Measurements from ENCODE around the gene PVALEF. TPM values are rescaled to one million over a fixed set of nuclear protein-coding genes. Genes with fewer than 3 reads are reported as not detected.
A peak's percentile ranks its signal among the peaks of the same experiment; 100 is the strongest.

Gene PVALEF
- total RNA-seq, 2 experiments from 2014 or later = not detected

GRCh38 chr17:81157848-81158687, 7.2 kb upstream of the PVALEF start:
- Mint-ChIP-seq H3K4me1 (no peaks in the 10 kb centered on the region), H3K27me3 (peaks cover 2% of the 10 kb centered on the region), H3K4me3 (no peak overlapping the region), H3K27ac (no peak overlapping the region), H3K9me3 (no peaks in the 10 kb centered on the region), H3K36me3 (no peaks in the 10 kb centered on the region)
- ATAC-seq (ENCODE audit: low read depth) = no peak
- DNase-seq = no peak
- POLR2A ChIA-PET = interaction anchor here (0.5 to 1.0 kb wide), 2 partner anchors 17 to 65 kb away, joined by 3 read pairs; partner anchors contain the start of gene CEP131

- H3K4me1 Mint-ChIP-seq = no peaks in the 10 kb centered on the region
- H3K27me3 Mint-ChIP-seq = peaks cover 2% of the 10 kb centered on the region
- H3K4me3 Mint-ChIP-seq = no peak overlapping the region
- no peaks in the 10 kb centered on the region for H3K9me3 Mint-ChIP-seq
- DNase-seq = no peak
- POLR2A ChIA-PET = interaction anchor here (0.5 to 1.0 kb wide), 2 partner anchors 16 to 64 kb away, joined by 3 read pairs; partner anchors contain the start of gene CEP131
- ATAC-seq (ENCODE audit: low read depth) = no peak
- no peak overlapping the region for H3K27ac Mint-ChIP-seq
- no peaks in the 10 kb centered on the region for H3K36me3 Mint-ChIP-seq
Observed at GRCh38 chr17:81158688-81159590, 6.4 kb upstream of the PVALEF start.

- H3K9me3 Mint-ChIP-seq = no peaks in the 10 kb centered on the region
- H3K27me3 Mint-ChIP-seq = peaks cover 5% of the 10 kb centered on the region
- ATAC-seq (ENCODE audit: low read depth) (peak; percentile 19), DNase-seq (peak; percentile 36)
- no peaks in the 10 kb centered on the region for H3K4me1 Mint-ChIP-seq
- H3K36me3 Mint-ChIP-seq = no peaks in the 10 kb centered on the region
- H3K4me3 Mint-ChIP-seq = no peak overlapping the region
- no peak overlapping the region for H3K27ac Mint-ChIP-seq
- POLR2A ChIA-PET = no interaction called here
Observed at GRCh38 chr17:81159611-81160265, 5.6 kb upstream of the PVALEF start.

DNA sequence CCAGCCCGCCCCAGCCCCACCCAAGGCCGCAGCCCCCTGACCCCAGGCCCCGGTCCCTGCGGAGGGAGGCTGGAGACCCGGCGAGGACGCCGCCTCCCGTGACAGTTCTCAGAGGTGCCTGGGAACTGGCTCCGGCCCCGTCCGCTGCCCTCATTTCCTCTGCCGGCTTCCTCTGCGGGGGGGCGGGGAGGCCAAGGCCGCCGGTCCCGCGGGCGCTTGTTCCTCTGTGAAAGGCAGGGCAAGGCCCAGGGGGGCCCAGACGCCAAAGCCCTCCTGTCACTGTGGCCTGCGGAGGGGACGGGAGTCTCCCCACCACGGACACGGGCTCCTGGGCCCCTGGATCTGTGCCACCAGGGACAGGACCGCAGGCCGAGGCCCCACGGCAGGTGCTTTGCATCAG, 5.0 kb upstream of the PVALEF start:
- Mint-ChIP-seq H3K9me3 (no peaks in the 10 kb centered on the region), H3K4me3 (peak overlapping the region; percentile 40), H3K27ac (peak overlapping the region; percentile 58), H3K36me3 (no peaks in the 10 kb centered on the region), H3K27me3 (peaks cover 5% of the 10 kb centered on the region), H3K4me1 (no peaks in the 10 kb centered on the region)
- peak; percentile 70 for ATAC-seq (ENCODE audit: low read depth)
- peak; percentile 67 for DNase-seq
- POLR2A ChIA-PET = no interaction called here

DNA sequence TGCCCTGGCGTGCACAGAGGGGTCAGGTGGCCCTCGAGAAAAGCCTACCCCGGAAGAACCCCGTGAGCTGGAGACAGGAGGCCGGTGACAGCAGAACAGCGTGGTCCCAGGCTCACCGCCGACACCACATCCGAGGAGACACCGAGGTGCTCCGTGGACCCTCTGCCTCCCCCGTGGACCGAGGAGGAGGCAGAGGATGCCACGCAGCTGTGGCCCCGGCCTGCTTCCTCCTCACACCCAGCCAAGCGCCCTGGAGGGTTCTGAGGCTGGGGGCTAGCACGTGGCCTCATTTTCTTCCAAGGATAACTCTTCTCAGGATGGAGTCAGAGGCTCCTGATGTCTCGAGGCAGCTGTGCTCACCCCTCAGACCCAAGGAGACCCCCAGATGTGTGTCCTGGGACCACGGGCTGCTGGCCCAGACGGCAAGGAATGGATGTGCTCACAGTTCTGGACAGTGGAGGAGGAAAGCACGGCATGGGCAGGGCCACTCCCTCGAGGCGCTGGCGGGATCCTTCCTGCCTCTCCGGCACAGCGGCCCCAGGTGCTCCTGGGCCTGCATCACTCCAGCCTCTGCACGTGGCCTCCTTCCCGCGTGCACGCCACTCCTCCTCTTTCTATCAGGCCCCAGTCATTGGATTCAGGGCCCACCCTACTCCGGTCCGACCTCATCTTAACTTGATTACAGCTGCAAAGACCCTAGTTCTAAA, 4.4 kb upstream of the PVALEF start:
- POLR2A ChIA-PET = no interaction called here
- Mint-ChIP-seq H3K27me3 (peaks cover 5% of the 10 kb centered on the region), H3K4me1 (no peaks in the 10 kb centered on the region), H3K4me3 (no peak overlapping the region), H3K27ac (no peak overlapping the region), H3K36me3 (no peaks in the 10 kb centered on the region), H3K9me3 (no peaks in the 10 kb centered on the region)
- ATAC-seq (ENCODE audit: low read depth) = no peak
- peak; percentile 32 for DNase-seq

DNA sequence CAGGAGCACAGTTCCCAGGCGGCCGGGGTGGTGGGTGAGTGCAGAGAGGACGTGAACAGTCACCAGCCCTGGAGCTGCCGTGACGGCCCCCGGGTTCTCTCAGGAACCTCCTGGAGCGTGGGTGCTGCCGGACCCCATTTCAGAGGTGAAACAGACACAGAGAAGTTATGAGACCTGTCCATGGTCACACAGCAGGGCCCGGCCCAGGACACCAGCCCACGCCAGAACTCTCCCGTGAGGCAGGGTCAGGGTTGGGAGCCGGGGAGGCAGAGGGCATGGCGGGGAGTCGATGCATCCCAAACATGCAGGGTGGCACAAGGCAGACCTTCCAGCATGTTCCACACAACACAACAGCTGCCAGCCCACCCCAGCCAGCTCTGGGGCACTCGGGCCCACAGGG, 3.8 kb upstream of the PVALEF start:
- H3K27me3 Mint-ChIP-seq = peaks cover 5% of the 10 kb centered on the region
- H3K4me1 Mint-ChIP-seq = no peaks in the 10 kb centered on the region
- H3K9me3 Mint-ChIP-seq = no peaks in the 10 kb centered on the region
- no peak for ATAC-seq (ENCODE audit: low read depth)
- DNase-seq = no peak
- H3K36me3 Mint-ChIP-seq = no peaks in the 10 kb centered on the region
- POLR2A ChIA-PET = no interaction called here
- H3K27ac Mint-ChIP-seq = no peak overlapping the region
- no peak overlapping the region for H3K4me3 Mint-ChIP-seq

- POLR2A ChIA-PET = no interaction called here
- no peak overlapping the region for H3K27ac Mint-ChIP-seq
- H3K4me1 Mint-ChIP-seq = no peaks in the 10 kb centered on the region
- H3K27me3 Mint-ChIP-seq = peaks cover 8% of the 10 kb centered on the region
- no peaks in the 10 kb centered on the region for H3K36me3 Mint-ChIP-seq
- ATAC-seq (ENCODE audit: low read depth) = no peak
- no peak for DNase-seq
- H3K9me3 Mint-ChIP-seq = no peaks in the 10 kb centered on the region
- no peak overlapping the region for H3K4me3 Mint-ChIP-seq
Observed at GRCh38 chr17:81161972-81162371, 3.3 kb upstream of the PVALEF start.

GRCh38 chr17:81162491-81162890, 2.8 kb upstream of the PVALEF start:
- Mint-ChIP-seq H3K27ac (no peak overlapping the region), H3K36me3 (no peaks in the 10 kb centered on the region), H3K9me3 (no peaks in the 10 kb centered on the region), H3K4me1 (no peaks in the 10 kb centered on the region), H3K4me3 (no peak overlapping the region), H3K27me3 (peaks cover 12% of the 10 kb centered on the region)
- POLR2A ChIA-PET = no interaction called here
- DNase-seq = no peak
- no peak for ATAC-seq (ENCODE audit: low read depth)

DNA sequence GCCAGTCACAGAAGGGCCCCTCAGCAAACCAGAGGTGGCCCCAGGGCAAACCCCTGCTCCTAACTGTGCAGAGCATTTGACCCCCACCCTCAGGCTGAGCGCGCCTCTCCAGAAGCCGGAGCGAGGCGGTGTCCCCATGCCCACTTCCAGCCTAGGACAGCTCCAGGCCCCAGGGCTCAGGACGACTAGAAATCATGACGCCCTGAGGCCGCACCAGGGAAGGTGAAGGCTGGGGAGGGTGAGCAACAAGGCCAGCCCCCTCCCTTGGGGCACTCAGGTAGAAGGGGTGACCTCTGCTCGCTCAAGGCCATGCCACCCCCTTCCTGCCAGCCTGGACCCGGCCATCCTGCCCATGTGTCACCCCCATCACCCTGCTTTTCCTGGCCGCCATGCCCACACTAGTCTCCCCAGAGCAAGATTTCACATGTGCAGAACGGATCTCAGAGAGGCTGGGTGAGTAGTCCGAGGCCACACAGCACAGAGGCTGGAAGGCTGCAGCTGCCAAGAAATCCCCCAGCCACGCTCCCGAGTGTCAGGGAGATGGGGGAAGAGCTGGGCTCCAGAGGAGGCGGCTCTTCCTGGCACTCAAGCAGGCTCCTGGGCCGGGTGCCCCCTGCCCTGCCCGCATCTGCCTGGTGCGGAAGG, 2.1 kb upstream of the PVALEF start:
- Mint-ChIP-seq H3K27ac (no peak overlapping the region), H3K4me1 (no peaks in the 10 kb centered on the region), H3K9me3 (no peaks in the 10 kb centered on the region), H3K27me3 (peaks cover 15% of the 10 kb centered on the region), H3K4me3 (no peak overlapping the region), H3K36me3 (no peaks in the 10 kb centered on the region)
- no peak for DNase-seq
- ATAC-seq (ENCODE audit: low read depth) = no peak
- POLR2A ChIA-PET = no interaction called here

GRCh38 chr17:81163703-81164370, 1.5 kb upstream of the PVALEF start:
- DNase-seq (no peak), ATAC-seq (ENCODE audit: low read depth) (no peak)
- Mint-ChIP-seq H3K9me3 (no peaks in the 10 kb centered on the region), H3K27ac (no peak overlapping the region), H3K4me3 (no peak overlapping the region), H3K4me1 (no peaks in the 10 kb centered on the region), H3K27me3 (peaks cover 18% of the 10 kb centered on the region), H3K36me3 (no peaks in the 10 kb centered on the region)
- POLR2A ChIA-PET = no interaction called here

DNA sequence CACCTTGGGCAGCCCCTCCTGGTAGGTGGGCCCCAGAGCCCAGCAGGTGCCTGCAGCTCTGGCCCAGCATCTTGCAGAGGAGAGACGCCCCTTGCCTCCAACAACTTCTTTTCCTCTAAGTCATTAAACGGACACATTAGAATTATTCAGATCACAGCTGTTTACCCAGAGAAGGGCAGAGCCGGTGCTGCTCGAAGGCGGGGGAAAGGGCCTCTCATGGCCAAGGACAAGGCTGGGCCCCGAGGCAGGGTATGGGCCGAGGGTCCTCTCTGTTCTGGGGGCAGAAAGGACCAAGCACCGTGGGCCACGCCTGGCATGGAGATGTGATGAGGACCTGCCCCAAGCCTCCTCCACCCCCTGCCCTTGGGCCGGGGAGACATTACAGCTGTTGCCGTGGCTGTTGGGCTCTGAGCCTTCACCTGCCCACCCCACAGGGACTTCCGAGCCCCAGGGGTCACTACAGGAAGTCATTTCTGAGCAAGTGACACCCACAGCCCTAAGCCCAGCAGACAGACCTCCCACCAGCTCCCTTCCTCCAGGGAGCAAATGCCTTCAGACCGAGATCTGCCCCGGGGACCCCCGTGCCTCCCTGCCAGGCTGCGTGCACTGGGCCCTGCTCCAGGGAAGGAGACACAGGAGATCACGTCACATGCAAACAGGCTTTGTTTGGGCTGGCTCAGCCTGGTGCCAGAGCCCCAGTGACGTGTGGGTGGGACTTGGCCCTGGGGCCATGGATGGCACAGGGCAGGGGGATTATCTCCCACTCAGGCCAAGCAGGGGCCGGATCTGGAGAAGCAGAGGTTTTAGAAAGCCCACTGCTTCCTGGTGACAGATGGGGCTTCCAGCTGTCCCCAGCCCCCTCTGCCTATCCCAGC, 699 bp upstream of the PVALEF start:
- Mint-ChIP-seq H3K27ac (no peak overlapping the region), H3K4me3 (no peak overlapping the region), H3K9me3 (no peaks in the 10 kb centered on the region), H3K36me3 (no peaks in the 10 kb centered on the region), H3K4me1 (no peaks in the 10 kb centered on the region), H3K27me3 (peaks cover 18% of the 10 kb centered on the region)
- POLR2A ChIA-PET = no interaction called here
- ATAC-seq (ENCODE audit: low read depth) (no peak), DNase-seq (no peak)

Data from activated naive CD8-positive, alpha-beta T cell treated with anti-CD3 and anti-CD28 coated beads, Interleukin-2, amount 10 ng/mL, durations not matched to agents 7 days and 5 days (primary cell).